ENCODE measurements around the gene SIPA1L2.

Gene SIPA1L2

GRCh38 chr1:232643251-232643650 lies 13.3 kb upstream of the SIPA1L2 start:
- Histone ChIP-seq H3K27me3 (replicated peaks; ENCODE audit: control insufficient read depth, insufficient read depth, low read length) (no peaks in the 10 kb centered on the region; the same call in 1 of the 2 replicates), H3K4me3 (replicated peaks; ENCODE audit: low read depth, low read length) (no peak overlapping the region), H3K36me3 (ENCODE audit: control insufficient read depth, insufficient read depth, low read length) (no peaks in the 10 kb centered on the region)
- DNase-seq (ENCODE audit: extremely low read depth, insufficient read length): no peak
- TF ChIP-seq CTCF (IDR thresholded peaks at IDR 0.05; ENCODE audit: insufficient read depth, low read length, poor library complexity, severe bottlenecking): no peak

DNA sequence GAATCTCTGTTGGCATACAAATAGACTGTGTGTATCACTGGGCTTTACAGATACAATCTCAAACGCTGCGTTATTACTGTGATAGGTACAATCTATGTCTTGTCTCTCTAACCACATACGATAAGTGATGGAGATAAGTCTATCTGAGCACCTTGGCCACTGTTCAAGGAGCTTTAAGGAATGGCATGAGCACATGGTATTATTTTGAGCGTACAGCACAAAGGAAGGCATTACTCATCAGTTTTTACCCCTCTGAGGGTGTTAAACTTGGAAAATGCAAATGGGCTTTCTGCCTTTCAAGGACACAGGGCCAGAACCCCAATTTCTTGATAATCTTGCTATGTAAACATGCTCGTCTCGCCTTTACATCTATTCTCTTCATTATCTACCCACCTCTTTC lies 11.6 kb upstream of the SIPA1L2 start:
- Histone ChIP-seq H3K4me3 (replicated peaks; ENCODE audit: low read depth, low read length) (no peak overlapping the region), H3K27me3 (replicated peaks; ENCODE audit: control insufficient read depth, insufficient read depth, low read length) (no peaks in the 10 kb centered on the region; the same call in 1 of the 2 replicates), H3K36me3 (ENCODE audit: control insufficient read depth, insufficient read depth, low read length) (no peaks in the 10 kb centered on the region)
- no peak for TF ChIP-seq CTCF (IDR thresholded peaks at IDR 0.05; ENCODE audit: insufficient read depth, low read length, poor library complexity, severe bottlenecking)
- no peak for DNase-seq (ENCODE audit: extremely low read depth, insufficient read length)

DNA sequence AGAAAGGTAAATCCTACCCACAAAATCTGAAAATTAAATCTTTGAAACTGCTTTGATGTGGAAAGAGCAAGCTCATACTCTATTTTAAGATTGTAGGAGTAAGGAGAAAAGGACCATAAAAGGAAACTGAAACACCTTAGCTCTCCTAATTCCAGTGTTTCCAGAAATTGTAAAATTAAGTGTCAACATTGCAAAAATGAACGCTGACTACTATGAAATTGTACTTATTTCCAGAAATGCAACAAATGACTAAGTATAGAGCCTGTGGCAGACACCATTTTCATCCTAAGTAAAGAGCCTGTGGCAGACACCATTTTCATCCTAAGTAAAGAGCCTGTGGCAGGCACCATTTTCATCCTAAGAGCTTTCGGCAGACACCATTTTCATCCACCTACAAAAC lies 6.9 kb upstream of the SIPA1L2 start:
- no peak for TF ChIP-seq CTCF (IDR thresholded peaks at IDR 0.05; ENCODE audit: insufficient read depth, low read length, poor library complexity, severe bottlenecking)
- Histone ChIP-seq H3K36me3 (ENCODE audit: control insufficient read depth, insufficient read depth, low read length) (no peaks in the 10 kb centered on the region), H3K4me3 (replicated peaks; ENCODE audit: low read depth, low read length) (no peak overlapping the region), H3K27me3 (replicated peaks; ENCODE audit: control insufficient read depth, insufficient read depth, low read length) (no peaks in the 10 kb centered on the region; the same call in 1 of the 2 replicates)
- no peak for DNase-seq (ENCODE audit: extremely low read depth, insufficient read length)

GRCh38 chr1:232635778-232636356 lies 5.9 kb upstream of the SIPA1L2 start:
- DNase-seq (ENCODE audit: extremely low read depth, insufficient read length): no peak
- peak; percentile 63 for TF ChIP-seq CTCF (IDR thresholded peaks at IDR 0.05; ENCODE audit: insufficient read depth, low read length, poor library complexity, severe bottlenecking)

DNA sequence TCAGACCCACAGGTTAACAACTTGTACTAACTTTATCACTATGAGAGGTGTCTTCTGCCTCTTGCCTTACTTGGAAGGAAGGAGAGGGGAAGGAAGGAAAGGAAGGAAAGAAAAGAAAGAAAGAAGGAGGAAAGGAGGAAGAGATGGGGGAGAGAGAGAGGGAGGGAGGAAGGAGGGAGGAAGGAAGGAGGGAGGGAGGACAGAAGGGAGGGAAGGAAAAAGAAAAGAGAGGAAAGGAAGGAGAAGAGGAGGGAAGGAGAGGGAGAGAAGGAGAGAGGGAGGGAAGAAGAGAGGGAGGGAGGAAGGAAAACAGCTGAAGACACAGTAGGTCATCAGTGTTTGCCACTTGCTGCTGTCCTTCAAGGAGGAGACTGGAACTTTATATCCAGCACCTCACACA lies 5.3 kb upstream of the SIPA1L2 start:
- no peaks in the 10 kb centered on the region for H3K36me3 ChIP-seq (ENCODE audit: control insufficient read depth, insufficient read depth, low read length)
- DNase-seq (ENCODE audit: extremely low read depth, insufficient read length): no peak
- H3K27me3 ChIP-seq (replicated peaks; ENCODE audit: control insufficient read depth, insufficient read depth, low read length): no peaks in the 10 kb centered on the region
- TF ChIP-seq CTCF (IDR thresholded peaks at IDR 0.05; ENCODE audit: insufficient read depth, low read length, poor library complexity, severe bottlenecking): no peak
- no peak overlapping the region for H3K4me3 ChIP-seq (replicated peaks; ENCODE audit: low read depth, low read length)

More at GRCh38 chr1:232635778-232636356, 5.9 kb upstream of the SIPA1L2 start:
- no peaks in the 10 kb centered on the region for H3K36me3 ChIP-seq (ENCODE audit: control insufficient read depth, insufficient read depth, low read length)
- no peak overlapping the region for H3K4me3 ChIP-seq (replicated peaks; ENCODE audit: low read depth, low read length)
- no peaks in the 10 kb centered on the region for H3K27me3 ChIP-seq (replicated peaks; ENCODE audit: control insufficient read depth, insufficient read depth, low read length)

- no peak overlapping the region for H3K4me3 ChIP-seq (replicated peaks; ENCODE audit: low read depth, low read length)
- peak; percentile 10 for TF ChIP-seq CTCF (IDR thresholded peaks at IDR 0.05; ENCODE audit: insufficient read depth, low read length, poor library complexity, severe bottlenecking)
- DNase-seq (ENCODE audit: extremely low read depth, insufficient read length): no peak
- no peaks in the 10 kb centered on the region; the same call in 1 of the 2 replicates for H3K27me3 ChIP-seq (replicated peaks; ENCODE audit: control insufficient read depth, insufficient read depth, low read length)
- H3K36me3 ChIP-seq (ENCODE audit: control insufficient read depth, insufficient read depth, low read length): no peaks in the 10 kb centered on the region
Observed at GRCh38 chr1:232634096-232634495, 4.2 kb upstream of the SIPA1L2 start.

All from GM06990 (cell line).